Nephron progenitor cell (in vitro differentiated cells): Measurements from ENCODE around the gene PDSS1.

Source experiments
- DNase-seq: peaks from one replicate; pipeline ENCODE4 v3.0.0; 2021
- H3K27ac Mint-ChIP-seq: 2 replicates; pipeline ENCODE4 v1.8.0; 2021; ENCODE audit warnings: mild to moderate bottlenecking, moderate library complexity, mixed read lengths
- H3K27me3 Mint-ChIP-seq: 2 replicates; pipeline ENCODE4 v1.8.0; 2021; ENCODE audit warnings: mild to moderate bottlenecking, low read depth, mixed read lengths; ENCODE audit not compliant: poor library complexity
- H3K36me3 Mint-ChIP-seq: 2 replicates; pipeline ENCODE4 v1.8.0; 2021; ENCODE audit warnings: low read depth, mixed read lengths
- H3K4me1 Mint-ChIP-seq: 2 replicates; pipeline ENCODE4 v1.8.0; 2021; ENCODE audit warnings: mixed read lengths
- H3K4me3 Mint-ChIP-seq: 2 replicates; pipeline ENCODE4 v1.8.0; 2021; ENCODE audit warnings: mild to moderate bottlenecking, moderate library complexity, mixed read lengths
- H3K9me3 Mint-ChIP-seq: 2 replicates; pipeline ENCODE4 v1.8.0; 2021; ENCODE audit warnings: mild to moderate bottlenecking, moderate library complexity, mixed read lengths
- TF ChIP-seq, protein P1 (sequence below): fragments of 200-600 bp; sonication (generic); IDR thresholded peaks from 2 replicates; pipeline ENCODE4 v1.5.0; 2021; ENCODE audit warnings: antibody characterized with exemption

Gene PDSS1

DNA sequence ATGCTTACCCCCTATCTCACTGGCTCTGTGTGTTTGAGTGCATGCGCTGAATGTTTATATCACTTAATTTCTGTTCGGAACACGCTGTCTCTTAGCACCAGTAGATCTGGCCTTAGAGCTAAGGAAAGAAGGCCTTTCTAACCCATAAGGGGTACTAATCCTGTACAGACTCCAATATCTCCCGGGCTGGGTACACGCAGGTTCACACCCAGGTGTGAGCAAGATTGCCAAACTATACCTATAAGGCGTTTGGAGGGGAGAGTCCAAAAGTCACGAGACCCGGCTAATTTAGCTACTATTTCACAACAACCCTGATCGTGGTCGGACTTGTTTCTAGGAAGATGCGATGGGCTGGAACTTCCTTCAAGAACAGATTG, 727 bp upstream of the PDSS1 start:
- Mint-ChIP-seq H3K4me1 (peaks cover 21% of the 10 kb centered on the region), H3K9me3 (peaks cover 6% of the 10 kb centered on the region), H3K36me3 (peaks cover 24% of the 10 kb centered on the region), H3K27ac (peak overlapping the region; percentile 95), H3K4me3 (peak overlapping the region; percentile 98), H3K27me3 (peaks cover 20% of the 10 kb centered on the region)
- no peak for DNase-seq
- TF ChIP-seq, protein P1, sequence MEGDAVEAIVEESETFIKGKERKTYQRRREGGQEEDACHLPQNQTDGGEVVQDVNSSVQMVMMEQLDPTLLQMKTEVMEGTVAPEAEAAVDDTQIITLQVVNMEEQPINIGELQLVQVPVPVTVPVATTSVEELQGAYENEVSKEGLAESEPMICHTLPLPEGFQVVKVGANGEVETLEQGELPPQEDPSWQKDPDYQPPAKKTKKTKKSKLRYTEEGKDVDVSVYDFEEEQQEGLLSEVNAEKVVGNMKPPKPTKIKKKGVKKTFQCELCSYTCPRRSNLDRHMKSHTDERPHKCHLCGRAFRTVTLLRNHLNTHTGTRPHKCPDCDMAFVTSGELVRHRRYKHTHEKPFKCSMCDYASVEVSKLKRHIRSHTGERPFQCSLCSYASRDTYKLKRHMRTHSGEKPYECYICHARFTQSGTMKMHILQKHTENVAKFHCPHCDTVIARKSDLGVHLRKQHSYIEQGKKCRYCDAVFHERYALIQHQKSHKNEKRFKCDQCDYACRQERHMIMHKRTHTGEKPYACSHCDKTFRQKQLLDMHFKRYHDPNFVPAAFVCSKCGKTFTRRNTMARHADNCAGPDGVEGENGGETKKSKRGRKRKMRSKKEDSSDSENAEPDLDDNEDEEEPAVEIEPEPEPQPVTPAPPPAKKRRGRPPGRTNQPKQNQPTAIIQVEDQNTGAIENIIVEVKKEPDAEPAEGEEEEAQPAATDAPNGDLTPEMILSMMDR = no peak

DNA sequence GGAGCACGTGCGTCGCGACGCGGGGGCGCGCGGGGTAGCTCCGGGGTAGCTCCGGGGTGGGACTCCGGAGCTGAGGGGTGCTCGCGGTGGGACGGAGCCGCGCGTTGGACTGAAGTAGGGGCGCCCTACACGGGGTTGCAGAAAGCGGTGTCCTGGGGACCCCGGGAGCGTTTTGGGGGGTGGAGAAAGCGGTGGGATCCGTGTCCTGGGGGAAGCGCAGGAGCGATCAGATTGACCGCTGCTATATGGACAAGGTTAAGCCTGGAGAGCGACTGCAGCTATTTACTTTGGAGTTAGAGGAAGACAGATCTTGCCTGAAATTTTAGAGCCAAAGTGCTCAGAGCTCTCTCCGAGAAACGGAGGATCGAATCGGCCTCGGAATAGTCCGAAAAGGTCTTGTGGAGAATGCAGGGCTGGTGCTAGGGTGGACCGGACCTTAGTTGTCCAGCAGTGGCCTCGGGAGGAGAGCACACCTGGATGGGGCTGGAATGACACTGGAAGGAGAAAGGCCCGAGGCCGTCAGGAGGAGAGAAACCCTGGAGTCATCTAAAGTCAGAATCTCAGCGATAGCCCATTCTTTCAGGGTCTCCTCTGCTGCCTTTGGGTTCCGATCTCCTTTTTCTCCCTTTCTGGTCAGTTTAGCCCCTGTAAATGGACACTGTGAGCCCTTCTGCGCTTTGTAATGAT, 564 bp downstream of the PDSS1 start:
- DNase-seq = peak; percentile 7
- peaks cover 20% of the 10 kb centered on the region for H3K27me3 Mint-ChIP-seq
- H3K4me3 Mint-ChIP-seq = peak overlapping the region; percentile 98
- H3K4me1 Mint-ChIP-seq = peaks cover 21% of the 10 kb centered on the region
- H3K27ac Mint-ChIP-seq = peak overlapping the region; percentile 97
- peaks cover 36% of the 10 kb centered on the region for H3K36me3 Mint-ChIP-seq
- TF ChIP-seq, protein P1 = no peak
- peaks cover 6% of the 10 kb centered on the region for H3K9me3 Mint-ChIP-seq

DNA sequence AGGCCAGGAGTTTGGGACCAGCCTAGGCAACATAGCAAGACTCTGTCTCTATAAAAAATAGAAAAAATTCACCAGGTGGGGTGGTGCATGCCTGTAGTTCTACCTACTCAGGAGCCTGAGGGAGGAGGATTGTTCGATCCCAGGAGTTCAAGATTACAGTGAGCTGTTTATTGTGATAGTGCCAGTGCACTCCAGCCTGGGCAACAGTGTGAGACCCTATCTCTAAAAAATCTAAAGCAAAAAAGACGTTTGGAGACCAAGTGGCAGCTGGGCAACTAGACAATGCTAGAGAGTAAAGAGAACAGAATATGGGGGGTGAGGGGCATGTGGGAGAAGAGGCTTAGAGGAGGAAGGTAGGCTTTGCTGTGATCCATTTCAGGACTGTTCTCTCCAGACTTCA, 1.4 kb downstream of the PDSS1 start:
- no peak for DNase-seq

DNA sequence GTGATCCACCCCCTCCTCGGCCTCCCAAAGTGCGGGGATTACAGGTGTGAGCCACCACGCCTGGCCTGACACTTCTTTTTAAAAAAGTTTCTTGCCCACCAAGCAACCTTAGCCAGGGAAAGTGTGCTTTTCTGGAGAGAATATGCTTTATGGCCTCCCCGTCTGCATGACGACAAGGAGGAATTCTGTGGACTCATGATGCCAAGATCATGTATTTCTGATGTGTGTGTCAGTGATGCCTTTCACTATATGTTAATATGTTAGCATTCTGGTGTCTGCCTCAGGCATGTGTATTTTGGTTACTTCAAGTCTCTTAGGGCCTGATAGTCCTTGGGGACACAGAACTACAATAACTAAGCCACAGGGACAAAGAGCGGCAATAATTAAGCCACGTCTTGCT, 2.1 kb downstream of the PDSS1 start:
- no peak overlapping the region for H3K27ac Mint-ChIP-seq
- H3K4me3 Mint-ChIP-seq = no peak overlapping the region

More for the DNA sequence above, 1.4 kb downstream of the PDSS1 start:
- Mint-ChIP-seq H3K27ac (no peak overlapping the region), H3K4me3 (peak overlapping the region; percentile 98), H3K4me1 (peaks cover 21% of the 10 kb centered on the region), H3K36me3 (peaks cover 43% of the 10 kb centered on the region), H3K27me3 (peaks cover 20% of the 10 kb centered on the region), H3K9me3 (peaks cover 6% of the 10 kb centered on the region)
- TF ChIP-seq, protein P1 = no peak

DNA sequence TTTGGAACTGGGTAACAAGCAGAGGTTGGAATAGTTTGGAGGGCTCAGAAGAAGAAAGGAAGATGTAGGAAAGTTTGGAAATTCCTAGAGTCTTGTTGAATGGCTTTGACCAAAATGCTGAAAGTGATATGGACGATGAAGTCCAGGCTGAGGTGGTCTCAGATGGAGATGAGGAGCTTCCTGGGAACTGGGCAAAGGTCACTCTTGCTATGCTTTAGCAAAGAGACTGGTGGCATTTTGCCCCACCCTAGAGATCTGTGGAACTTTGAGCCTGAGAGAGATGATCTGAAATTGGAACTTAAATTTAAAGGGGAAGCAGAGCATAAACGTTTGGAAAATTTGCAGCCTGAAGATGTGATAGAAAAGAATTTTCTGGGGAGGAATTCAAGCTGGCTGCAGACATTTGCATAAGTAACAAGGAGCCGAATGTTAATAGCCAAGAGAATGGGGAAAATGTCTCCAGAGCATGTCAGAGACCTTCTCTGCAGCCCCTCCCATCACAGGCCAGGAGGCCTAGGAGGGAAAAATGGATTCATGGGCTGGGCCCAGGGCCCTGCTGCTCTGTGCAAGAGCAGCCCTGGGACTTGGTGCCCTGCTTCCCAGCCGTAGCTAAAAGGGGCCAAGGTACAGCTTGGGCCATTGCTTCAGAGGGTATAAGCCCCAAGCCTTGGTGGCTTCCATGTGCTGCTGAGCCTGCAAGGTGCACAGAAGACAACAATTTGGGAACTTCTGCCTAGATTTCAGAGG, 3.6 kb downstream of the PDSS1 start:
- H3K36me3 Mint-ChIP-seq = peaks cover 56% of the 10 kb centered on the region
- peaks cover 21% of the 10 kb centered on the region for H3K4me1 Mint-ChIP-seq
- H3K4me3 Mint-ChIP-seq = no peak overlapping the region
- no peak for DNase-seq
- TF ChIP-seq, protein P1 = no peak
- no peak overlapping the region for H3K27ac Mint-ChIP-seq
- peaks cover 6% of the 10 kb centered on the region for H3K9me3 Mint-ChIP-seq
- H3K27me3 Mint-ChIP-seq = peaks cover 9% of the 10 kb centered on the region

More for the DNA sequence above, 2.1 kb downstream of the PDSS1 start:
- TF ChIP-seq, protein P1 = no peak
- DNase-seq = no peak
- Mint-ChIP-seq H3K4me1 (peaks cover 21% of the 10 kb centered on the region), H3K36me3 (peaks cover 48% of the 10 kb centered on the region), H3K9me3 (peaks cover 6% of the 10 kb centered on the region), H3K27me3 (peaks cover 20% of the 10 kb centered on the region)
